Natural killer cell treated with Interleukin-12 subunit alpha and Interleukin-12 subunit beta and Interleukin-15 and Interleukin-18, amount 100 ng/mL, for 72 hours (primary cell): ENCODE data around the gene GJB5. TPM values are rescaled to one million over a fixed set of nuclear protein-coding genes. Genes with fewer than 3 reads are reported as not detected.

Experiments
- ATAC-seq, 2 donors: fragments of 150-1000 bp; cut with Tn5 transposase in 1 of 2; sonication (Bioruptor Pico), chemical (Tn5 transposase) in 1 of 2; 2 replicates each; pipeline ENCODE4 v1.10.0; 2021
- DNase-seq: peaks from one replicate; pipeline ENCODE4 v3.0.0; 2022; ENCODE audit warnings: low spot score
- H3K27ac Mint-ChIP-seq, 2 donors: 1 replicate in 1 of 2; 2 replicates in 1 of 2; pipeline ENCODE4 v1.8.0; 2022; ENCODE audit warnings: mixed read lengths in 2 of 2, mild to moderate bottlenecking in 1 of 2, moderate library complexity in 1 of 2
- H3K27me3 Mint-ChIP-seq, 2 donors: 1 replicate in 1 of 2; 2 replicates in 1 of 2; pipeline ENCODE4 v1.8.0; 2022; ENCODE audit warnings: mixed read lengths in 2 of 2
- H3K36me3 Mint-ChIP-seq: one replicate; pipeline ENCODE4 v1.8.0; 2022; ENCODE audit warnings: mixed read lengths
- H3K4me1 Mint-ChIP-seq, 2 donors: 1 replicate in 1 of 2; 2 replicates in 1 of 2; pipeline ENCODE4 v1.8.0; 2022; ENCODE audit warnings: low read depth in 2 of 2, mixed read lengths in 2 of 2, mild to moderate bottlenecking in 1 of 2
- H3K4me3 Mint-ChIP-seq: one replicate; pipeline ENCODE4 v1.8.0; 2022; ENCODE audit warnings: mixed read lengths
- H3K9me3 Mint-ChIP-seq: 2 replicates; pipeline ENCODE4 v1.8.0; 2022; ENCODE audit warnings: mixed read lengths
- total RNA-seq, 2 donors: library from RNA; stranded (reverse); gene quantifications; one replicate each; pipeline ENCODE4 v1.2.3, GENCODE V29; 2022

The GJB5 gene
- total RNA-seq, 2 donors from 2014 or later, result not detected

GRCh38 chr1:34785875-34786470 lies 31.1 kb downstream of the GJB5 start:
- H3K4me1 Mint-ChIP-seq, result peaks cover 6 to 23% of the 10 kb centered on the region in 2 donors
- H3K4me3 Mint-ChIP-seq, result no peak overlapping the region
- no peaks in the 10 kb centered on the region for H3K36me3 Mint-ChIP-seq
- H3K27ac Mint-ChIP-seq, result no peak overlapping the region
- no peaks in the 10 kb centered on the region for H3K9me3 Mint-ChIP-seq
- ATAC-seq, result no peak
- peaks cover 23 to 36% of the 10 kb centered on the region in 2 donors for H3K27me3 Mint-ChIP-seq
- DNase-seq, result no peak

DNA sequence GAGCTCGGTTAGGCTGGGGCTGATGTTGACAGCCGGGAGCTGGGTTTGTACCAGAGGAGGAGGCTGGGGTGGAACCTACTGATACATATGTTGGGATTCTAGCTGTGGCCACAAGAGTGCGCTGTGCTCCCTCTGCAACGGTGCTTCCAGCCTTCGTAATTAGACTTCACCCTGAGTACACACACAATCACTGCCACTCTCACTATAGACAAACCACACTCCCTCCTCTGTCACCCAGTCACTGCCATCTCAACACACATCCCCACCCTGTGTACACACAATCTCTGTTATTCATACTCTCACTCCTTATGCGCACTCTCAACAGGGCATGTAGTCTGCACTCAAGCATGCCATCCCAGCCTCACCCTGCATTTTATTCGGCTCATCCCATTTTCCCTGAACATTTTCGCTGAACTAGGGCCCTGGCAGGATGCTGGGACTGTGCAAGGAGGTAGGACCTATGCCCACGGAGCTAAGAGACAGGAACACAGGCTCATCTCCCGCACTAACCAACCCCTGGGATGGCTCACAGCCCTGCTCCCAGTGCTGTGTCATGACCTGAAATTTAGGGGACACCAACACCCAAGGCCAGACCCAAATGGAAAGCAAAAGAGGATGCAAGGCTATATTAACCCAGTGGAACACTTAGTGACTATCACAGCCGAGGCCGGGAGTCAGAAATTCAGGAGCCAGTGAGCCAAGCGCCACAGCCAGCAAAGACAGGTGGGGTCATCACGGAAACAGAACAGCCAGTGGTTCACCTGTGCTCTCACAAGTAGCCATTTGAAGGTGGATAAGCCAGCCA lies 31.9 kb downstream of the GJB5 start:
- DNase-seq, result peak; percentile 68
- no peak overlapping the region for H3K27ac Mint-ChIP-seq
- H3K4me1 Mint-ChIP-seq, result peaks cover 6 to 23% of the 10 kb centered on the region in 2 donors
- peaks cover 24 to 39% of the 10 kb centered on the region in 2 donors for H3K27me3 Mint-ChIP-seq
- H3K9me3 Mint-ChIP-seq, result no peaks in the 10 kb centered on the region
- no peaks in the 10 kb centered on the region for H3K36me3 Mint-ChIP-seq
- peak; percentile 72 to 76 for ATAC-seq
- no peak overlapping the region for H3K4me3 Mint-ChIP-seq

DNA sequence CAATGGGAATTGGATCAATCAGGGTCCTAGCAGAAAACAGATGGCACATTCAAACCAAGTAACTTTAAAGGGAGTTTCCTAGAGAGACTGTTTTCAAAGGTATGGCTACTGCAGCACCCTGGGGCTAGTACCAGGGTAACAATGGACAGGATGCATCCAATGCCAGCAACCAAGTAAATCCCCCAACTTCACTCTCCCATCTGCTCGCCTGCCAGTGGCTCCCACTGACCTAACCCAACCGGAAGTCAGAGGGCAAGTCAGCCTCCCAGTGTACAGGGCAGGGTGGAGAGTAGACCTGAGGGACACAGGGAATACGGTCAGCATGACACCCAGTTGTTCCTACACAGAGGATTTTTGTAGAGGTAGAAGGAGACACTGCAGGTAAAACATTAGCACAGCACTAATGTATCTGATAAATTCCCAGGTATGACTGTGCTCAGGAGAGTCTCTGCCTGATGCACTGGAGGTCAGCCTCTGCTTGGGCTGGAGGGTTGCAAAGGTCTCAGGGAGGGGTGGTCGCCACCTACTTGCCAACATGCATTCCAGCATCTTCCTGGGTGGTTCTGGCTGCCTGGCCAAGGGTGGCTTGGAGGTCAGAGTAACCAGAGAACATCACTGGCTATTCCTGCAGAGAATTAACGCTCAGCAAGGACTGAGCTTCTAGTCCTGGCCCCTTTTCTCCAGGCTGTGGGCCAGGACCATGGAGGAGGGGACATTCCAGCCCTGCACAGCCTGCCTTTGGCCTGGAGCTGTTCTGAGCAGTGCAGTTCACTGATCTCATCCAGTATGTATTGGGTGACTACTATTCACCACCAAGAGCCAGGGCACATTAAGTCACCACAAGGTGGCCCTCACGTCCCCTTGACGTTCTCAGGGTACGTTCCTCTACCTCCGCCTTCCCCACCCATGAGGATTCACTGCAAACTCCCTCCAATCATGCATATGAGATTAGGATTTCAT lies 32.9 kb downstream of the GJB5 start:
- peaks cover 6 to 26% of the 10 kb centered on the region in 2 donors for H3K4me1 Mint-ChIP-seq
- peaks cover 31 to 37% of the 10 kb centered on the region in 2 donors for H3K27me3 Mint-ChIP-seq
- ATAC-seq (no peak), DNase-seq (no peak)
- no peak overlapping the region for H3K27ac Mint-ChIP-seq
- no peaks in the 10 kb centered on the region for H3K36me3 Mint-ChIP-seq
- H3K9me3 Mint-ChIP-seq, result no peaks in the 10 kb centered on the region
- no peak overlapping the region for H3K4me3 Mint-ChIP-seq

- peaks cover 17 to 22% of the 10 kb centered on the region in 2 donors for H3K27me3 Mint-ChIP-seq
- H3K9me3 Mint-ChIP-seq, result no peaks in the 10 kb centered on the region
- no peak for ATAC-seq
- no peaks in the 10 kb centered on the region for H3K36me3 Mint-ChIP-seq
- H3K4me3 Mint-ChIP-seq, result no peak overlapping the region
- DNase-seq, result no peak
- H3K27ac Mint-ChIP-seq, result peak overlapping the region in 1 of 2 donors; percentile 40
- peaks cover 6 to 28% of the 10 kb centered on the region in 2 donors for H3K4me1 Mint-ChIP-seq
Measured at GRCh38 chr1:34790985-34791384, 36.1 kb downstream of the GJB5 start.

GRCh38 chr1:34792424-34792823 lies 37.6 kb downstream of the GJB5 start:
- peaks cover 9 to 17% of the 10 kb centered on the region in 2 donors for H3K27me3 Mint-ChIP-seq
- H3K9me3 Mint-ChIP-seq, result no peaks in the 10 kb centered on the region
- H3K27ac Mint-ChIP-seq, result peak overlapping the region in 1 of 2 donors; percentile 27
- H3K4me3 Mint-ChIP-seq, result peak overlapping the region; percentile 56
- H3K36me3 Mint-ChIP-seq, result no peaks in the 10 kb centered on the region
- H3K4me1 Mint-ChIP-seq, result peaks cover 0 to 28% of the 10 kb centered on the region in 2 donors
- ATAC-seq (no peak), DNase-seq (no peak)

- peaks cover 9 to 17% of the 10 kb centered on the region in 2 donors for H3K27me3 Mint-ChIP-seq
- H3K4me1 Mint-ChIP-seq, result peaks cover 0 to 28% of the 10 kb centered on the region in 2 donors
- peak within 1 kb of the TSS in 1 of 2 donors; percentile 27 for H3K27ac Mint-ChIP-seq
- H3K36me3 Mint-ChIP-seq, result no peaks in the 10 kb centered on the region
- no peaks in the 10 kb centered on the region for H3K9me3 Mint-ChIP-seq
- peak within 1 kb of the TSS; percentile 56 for H3K4me3 Mint-ChIP-seq
- ATAC-seq (peak in 1 of 2 donors; percentile 51), DNase-seq (no peak)
Measured at GRCh38 chr1:34792868-34793727, 38.3 kb downstream of the GJB5 start, which contains the start of gene GJA4. Gene GJA4, plus strand, starts transcription at chr1:34792999. Its CDS starts 1,215 bp downstream, at chr1:34794214.

DNA sequence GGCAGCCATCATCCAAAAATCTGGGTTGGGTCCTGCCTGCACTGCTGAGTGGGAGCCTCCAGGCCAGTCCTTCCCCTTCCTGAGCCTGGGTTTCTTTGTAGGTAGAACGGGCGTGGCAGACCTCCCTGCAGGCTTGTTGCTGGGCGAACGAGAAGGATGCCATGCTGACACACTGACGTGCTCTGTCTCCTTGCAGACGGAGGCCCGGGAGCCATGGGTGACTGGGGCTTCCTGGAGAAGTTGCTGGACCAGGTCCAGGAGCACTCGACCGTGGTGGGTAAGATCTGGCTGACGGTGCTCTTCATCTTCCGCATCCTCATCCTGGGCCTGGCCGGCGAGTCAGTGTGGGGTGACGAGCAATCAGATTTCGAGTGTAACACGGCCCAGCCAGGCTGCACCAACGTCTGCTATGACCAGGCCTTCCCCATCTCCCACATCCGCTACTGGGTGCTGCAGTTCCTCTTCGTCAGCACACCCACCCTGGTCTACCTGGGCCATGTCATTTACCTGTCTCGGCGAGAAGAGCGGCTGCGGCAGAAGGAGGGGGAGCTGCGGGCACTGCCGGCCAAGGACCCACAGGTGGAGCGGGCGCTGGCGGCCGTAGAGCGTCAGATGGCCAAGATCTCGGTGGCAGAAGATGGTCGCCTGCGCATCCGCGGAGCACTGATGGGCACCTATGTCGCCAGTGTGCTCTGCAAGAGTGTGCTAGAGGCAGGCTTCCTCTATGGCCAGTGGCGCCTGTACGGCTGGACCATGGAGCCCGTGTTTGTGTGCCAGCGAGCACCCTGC lies 39.3 kb downstream of the GJB5 start:
- peaks cover 0 to 26% of the 10 kb centered on the region in 2 donors for H3K4me1 Mint-ChIP-seq
- no peaks in the 10 kb centered on the region for H3K9me3 Mint-ChIP-seq
- DNase-seq, result no peak
- no peaks in the 10 kb centered on the region for H3K36me3 Mint-ChIP-seq
- no peak overlapping the region for H3K4me3 Mint-ChIP-seq
- H3K27ac Mint-ChIP-seq, result no peak overlapping the region
- H3K27me3 Mint-ChIP-seq, result peaks cover 9 to 16% of the 10 kb centered on the region in 2 donors
- no peak for ATAC-seq

DNA sequence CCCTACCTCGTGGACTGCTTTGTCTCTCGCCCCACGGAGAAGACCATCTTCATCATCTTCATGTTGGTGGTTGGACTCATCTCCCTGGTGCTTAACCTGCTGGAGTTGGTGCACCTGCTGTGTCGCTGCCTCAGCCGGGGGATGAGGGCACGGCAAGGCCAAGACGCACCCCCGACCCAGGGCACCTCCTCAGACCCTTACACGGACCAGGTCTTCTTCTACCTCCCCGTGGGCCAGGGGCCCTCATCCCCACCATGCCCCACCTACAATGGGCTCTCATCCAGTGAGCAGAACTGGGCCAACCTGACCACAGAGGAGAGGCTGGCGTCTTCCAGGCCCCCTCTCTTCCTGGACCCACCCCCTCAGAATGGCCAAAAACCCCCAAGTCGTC lies 39.9 kb downstream of the GJB5 start:
- no peak overlapping the region for H3K4me3 Mint-ChIP-seq
- ATAC-seq, result no peak
- peaks cover 9 to 14% of the 10 kb centered on the region in 2 donors for H3K27me3 Mint-ChIP-seq
- H3K9me3 Mint-ChIP-seq, result no peaks in the 10 kb centered on the region
- no peaks in the 10 kb centered on the region for H3K36me3 Mint-ChIP-seq
- DNase-seq, result no peak
- H3K4me1 Mint-ChIP-seq, result peaks cover 0 to 25% of the 10 kb centered on the region in 2 donors
- H3K27ac Mint-ChIP-seq, result no peak overlapping the region

DNA sequence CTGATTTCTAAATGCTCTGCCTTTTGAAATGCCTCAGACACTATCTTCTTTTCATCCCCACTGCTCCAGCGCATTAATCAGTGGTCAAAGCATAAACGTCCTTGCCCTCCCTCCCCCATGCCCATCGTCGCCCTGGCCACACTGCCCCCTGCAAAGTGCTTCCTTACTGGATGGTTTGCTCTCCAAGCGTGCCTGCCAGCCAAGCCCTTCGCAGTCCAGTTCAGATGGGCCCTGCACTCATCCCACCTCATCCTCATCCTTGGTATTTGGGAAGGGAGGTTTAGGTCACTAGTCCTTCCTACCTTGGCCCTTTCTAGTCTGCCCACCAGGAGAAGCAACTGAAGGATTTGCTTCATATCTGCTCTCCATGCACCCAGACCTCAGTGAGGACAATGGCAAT lies 41.1 kb downstream of the GJB5 start:
- Mint-ChIP-seq H3K4me3 (no peak overlapping the region), H3K36me3 (no peaks in the 10 kb centered on the region), H3K27me3 (peaks cover 7 to 9% of the 10 kb centered on the region in 2 donors), H3K27ac (no peak overlapping the region), H3K4me1 (peaks cover 8 to 25% of the 10 kb centered on the region in 2 donors), H3K9me3 (no peaks in the 10 kb centered on the region)
- ATAC-seq (no peak), DNase-seq (no peak)

DNA sequence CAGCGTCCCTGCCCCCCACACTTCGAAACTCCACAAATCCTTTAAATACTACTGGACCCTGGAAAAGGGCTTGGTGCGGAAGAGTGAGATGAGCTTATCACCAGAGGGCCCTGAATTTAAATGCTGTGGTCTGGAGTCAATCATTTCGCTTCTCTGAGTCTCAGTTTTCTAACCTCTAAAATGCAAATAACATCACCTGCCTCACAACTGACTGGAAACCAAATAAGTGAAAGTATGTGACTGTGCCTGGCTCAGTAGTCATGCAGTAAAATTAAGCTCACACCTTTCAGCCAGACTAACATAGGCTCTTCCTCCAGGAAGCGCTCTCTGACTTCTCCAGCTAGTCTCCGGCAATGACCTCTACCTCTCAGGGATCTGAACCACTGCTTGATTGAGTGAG lies 42.1 kb downstream of the GJB5 start:
- DNase-seq, result no peak
- H3K36me3 Mint-ChIP-seq, result no peaks in the 10 kb centered on the region
- H3K4me1 Mint-ChIP-seq, result peaks cover 10 to 26% of the 10 kb centered on the region in 2 donors
- ATAC-seq, result no peak
- H3K9me3 Mint-ChIP-seq, result no peaks in the 10 kb centered on the region
- peak overlapping the region in 1 of 2 donors; percentile 78 for H3K27ac Mint-ChIP-seq
- no peak overlapping the region for H3K4me3 Mint-ChIP-seq
- H3K27me3 Mint-ChIP-seq, result peaks cover under 1 to 5% of the 10 kb centered on the region in 2 donors

GRCh38 chr1:34800214-34800613 lies 45.4 kb downstream of the GJB5 start:
- Mint-ChIP-seq H3K4me3 (peak overlapping the region; percentile 66), H3K9me3 (no peaks in the 10 kb centered on the region), H3K27me3 (no peaks in the 10 kb centered on the region), H3K27ac (peak overlapping the region; percentile 65 to 91), H3K4me1 (peaks cover 10 to 20% of the 10 kb centered on the region in 2 donors), H3K36me3 (peaks cover 6% of the 10 kb centered on the region)
- no peak for DNase-seq
- ATAC-seq, result peak; percentile 70 to 85

DNA sequence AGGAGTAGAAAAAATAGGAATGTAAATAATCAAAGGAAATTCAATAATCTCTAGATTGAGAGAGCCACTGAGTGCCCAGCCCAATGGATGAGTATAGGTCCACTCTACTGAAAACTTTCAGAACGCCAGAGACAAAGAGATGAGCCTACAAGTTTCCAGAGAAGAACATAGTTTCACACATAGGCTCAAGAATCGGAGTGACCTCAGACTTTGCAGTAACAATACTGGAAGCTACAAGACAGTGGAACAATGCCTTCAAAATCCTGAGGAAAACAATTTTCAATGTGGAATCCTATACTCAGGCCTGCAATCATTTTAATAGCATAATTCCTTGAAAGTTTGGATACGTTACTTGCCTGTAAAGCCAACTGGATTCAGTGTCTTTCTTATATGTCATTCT lies 48.9 kb downstream of the GJB5 start:
- no peaks in the 10 kb centered on the region for H3K9me3 Mint-ChIP-seq
- no peak for ATAC-seq
- H3K36me3 Mint-ChIP-seq, result peaks cover 6% of the 10 kb centered on the region
- H3K27me3 Mint-ChIP-seq, result no peaks in the 10 kb centered on the region
- H3K4me3 Mint-ChIP-seq, result no peak overlapping the region
- no peak overlapping the region for H3K27ac Mint-ChIP-seq
- DNase-seq, result no peak
- H3K4me1 Mint-ChIP-seq, result peaks cover 10 to 12% of the 10 kb centered on the region in 2 donors
